A673 (cell line): ENCODE data around the gene HLA-DRB1. TPM values are rescaled to one million over a fixed set of nuclear protein-coding genes. Genes with fewer than 3 reads are reported as not detected.

Experiments
- BruUV-seq: library from RNA; stranded (reverse); fragments of 400-500 nt; replicated peaks from 2 replicates; lab custom pipeline; 2021; lab: Mats Ljungman, UMichigan
- CTCF ChIA-PET: fragments of 300-600 bp; sonication (Branson Sonifier 250); formaldehyde crosslinking; loops from one replicate; lab custom pipeline; 2022; ENCODE audit warnings: antibody characterized with exemption; lab: Charles Lee
- POLR2A ChIA-PET: fragments of 300-600 bp; sonication (Branson Sonifier 250); formaldehyde crosslinking; loops from one replicate; lab custom pipeline; 2022; ENCODE audit warnings: antibody characterized with exemption; ENCODE audit not compliant: low non-redundant PET; lab: Charles Lee
- DNase-seq: peaks from one replicate; pipeline ENCODE4 v3.0.0-alpha.2; 2015; ENCODE audit warnings: low spot score
- H3K27ac ChIP-seq: fragments of 200-600 bp; sonication (generic); 2 replicates; pipeline ENCODE4 v1.5.1; 2016; ENCODE audit warnings: mixed run types, low read depth, mild to moderate bottlenecking, mixed read lengths, antibody characterized with exemption, low read length; ENCODE audit not compliant: poor library complexity, severe bottlenecking
- H3K27me3 ChIP-seq: fragments of 200-600 bp; sonication (generic); replicated peaks from 2 replicates; pipeline ENCODE4 v1.6.1; 2017; ENCODE audit warnings: mixed run types, low read depth, mild to moderate bottlenecking, mixed read lengths, antibody characterized with exemption, low read length; ENCODE audit not compliant: insufficient read depth, poor library complexity
- H3K36me3 ChIP-seq: fragments of 200-600 bp; sonication (generic); 2 replicates; pipeline ENCODE4 v1.6.1; 2016; ENCODE audit warnings: mixed run types, mild to moderate bottlenecking, mixed read lengths, antibody characterized with exemption, low read length; ENCODE audit not compliant: insufficient read depth, poor library complexity, severe bottlenecking
- H3K4me1 ChIP-seq: fragments of 200-600 bp; sonication (generic); 2 replicates; pipeline ENCODE4 v1.6.1; 2017; ENCODE audit warnings: mixed run types, mild to moderate bottlenecking, mixed read lengths, antibody characterized with exemption, low read length; ENCODE audit not compliant: insufficient read depth, poor library complexity, severe bottlenecking
- H3K4me3 ChIP-seq: fragments of 200-600 bp; sonication (generic); 2 replicates; pipeline ENCODE4 v1.5.1; 2016; ENCODE audit warnings: low read depth, mixed run types, mild to moderate bottlenecking, mixed read lengths, low read length; ENCODE audit not compliant: poor library complexity, severe bottlenecking
- H3K9me3 ChIP-seq: fragments of 200-600 bp; sonication (generic); 2 replicates; pipeline ENCODE4 v1.6.1; 2016; ENCODE audit warnings: mixed run types, low read depth, mild to moderate bottlenecking, mixed read lengths, antibody characterized with exemption, low read length; ENCODE audit not compliant: poor library complexity, severe bottlenecking
- EZH2 ChIP-seq: fragments of 200-600 bp; sonication (generic); IDR thresholded peaks from 2 replicates; pipeline ENCODE4 v1.6.1; 2017; ENCODE audit warnings: borderline replicate concordance, low read depth, mild to moderate bottlenecking, mixed read lengths, antibody characterized with exemption, low read length; ENCODE audit not compliant: poor library complexity, severe bottlenecking
- intact Hi-C: fragments of 100-400 bp; cut with micrococcal nuclease; formaldehyde crosslinking; loops from one replicate; pipeline ENCODE4 v1.10.0; 2022; ENCODE audit not compliant: unreplicated experiment
- total RNA-seq: library from RNA; stranded (reverse); gene quantifications from 2 replicates; pipeline ENCODE4 v1.2.3, GENCODE V29; 2021
- TF ChIP-seq, protein P1 (sequence below): fragments of 300-800, 200-600 bp; sonication (generic); conservative IDR thresholded peaks from 2 replicates; pipeline ENCODE4 v1.5.1; 2017; ENCODE audit warnings: low read depth, mild to moderate bottlenecking, antibody characterized with exemption, low read length, moderate library complexity, mixed read lengths

Gene HLA-DRB1
- total RNA-seq, 1 experiment from 2014 or later: not detected

GRCh38 chr6:32603888-32604287, 14.2 kb upstream of the HLA-DRB1 start:
- intact Hi-C loops: no loop called here
- no peak overlapping the region for H3K27ac ChIP-seq

GRCh38 chr6:32603222-32603621, 13.6 kb upstream of the HLA-DRB1 start:
- no TSS peak for BruUV-seq
- H3K27me3 ChIP-seq: no peaks in the 10 kb centered on the region
- no peaks in the 10 kb centered on the region for H3K9me3 ChIP-seq
- ChIA-PET POLR2A (no interaction called here), CTCF (no interaction called here)
- intact Hi-C loops: no loop called here
- no peak overlapping the region for H3K27ac ChIP-seq
- H3K4me1 ChIP-seq: no peaks in the 10 kb centered on the region
- no peak for TF ChIP-seq EZH2
- TF ChIP-seq, protein P1, sequence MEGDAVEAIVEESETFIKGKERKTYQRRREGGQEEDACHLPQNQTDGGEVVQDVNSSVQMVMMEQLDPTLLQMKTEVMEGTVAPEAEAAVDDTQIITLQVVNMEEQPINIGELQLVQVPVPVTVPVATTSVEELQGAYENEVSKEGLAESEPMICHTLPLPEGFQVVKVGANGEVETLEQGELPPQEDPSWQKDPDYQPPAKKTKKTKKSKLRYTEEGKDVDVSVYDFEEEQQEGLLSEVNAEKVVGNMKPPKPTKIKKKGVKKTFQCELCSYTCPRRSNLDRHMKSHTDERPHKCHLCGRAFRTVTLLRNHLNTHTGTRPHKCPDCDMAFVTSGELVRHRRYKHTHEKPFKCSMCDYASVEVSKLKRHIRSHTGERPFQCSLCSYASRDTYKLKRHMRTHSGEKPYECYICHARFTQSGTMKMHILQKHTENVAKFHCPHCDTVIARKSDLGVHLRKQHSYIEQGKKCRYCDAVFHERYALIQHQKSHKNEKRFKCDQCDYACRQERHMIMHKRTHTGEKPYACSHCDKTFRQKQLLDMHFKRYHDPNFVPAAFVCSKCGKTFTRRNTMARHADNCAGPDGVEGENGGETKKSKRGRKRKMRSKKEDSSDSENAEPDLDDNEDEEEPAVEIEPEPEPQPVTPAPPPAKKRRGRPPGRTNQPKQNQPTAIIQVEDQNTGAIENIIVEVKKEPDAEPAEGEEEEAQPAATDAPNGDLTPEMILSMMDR: no peak
- no peak for DNase-seq
- no peak overlapping the region for H3K4me3 ChIP-seq
- H3K36me3 ChIP-seq: no peaks in the 10 kb centered on the region

More at GRCh38 chr6:32603888-32604287, 14.2 kb upstream of the HLA-DRB1 start:
- ChIA-PET POLR2A (no interaction called here), CTCF (no interaction called here)
- DNase-seq: no peak
- Histone ChIP-seq H3K36me3 (no peaks in the 10 kb centered on the region), H3K4me3 (no peak overlapping the region), H3K27me3 (no peaks in the 10 kb centered on the region), H3K4me1 (no peaks in the 10 kb centered on the region), H3K9me3 (no peaks in the 10 kb centered on the region)
- TF ChIP-seq, protein P1: no peak
- TF ChIP-seq EZH2: no peak
- BruUV-seq: no TSS peak

DNA sequence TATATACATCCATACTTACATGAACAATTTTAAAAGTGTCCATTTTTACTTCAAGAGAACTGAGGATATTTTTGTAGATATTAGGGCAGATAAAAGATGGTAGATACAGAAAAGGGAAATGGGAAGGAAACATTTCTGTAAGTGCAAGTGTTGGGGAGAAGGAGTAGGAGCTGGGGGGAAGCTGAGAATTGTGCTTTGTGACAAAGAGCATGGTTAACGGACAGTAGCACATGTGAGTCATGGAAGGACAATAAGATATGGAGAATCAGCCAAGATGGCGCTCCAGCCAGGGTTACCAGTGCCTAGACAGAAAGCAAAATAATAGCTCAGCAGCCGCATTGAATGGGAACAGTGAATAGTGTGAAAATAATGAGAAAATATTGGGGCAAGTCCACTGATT, 12.7 kb upstream of the HLA-DRB1 start:
- Histone ChIP-seq H3K9me3 (no peaks in the 10 kb centered on the region), H3K4me3 (no peak overlapping the region), H3K4me1 (no peaks in the 10 kb centered on the region), H3K36me3 (no peaks in the 10 kb centered on the region), H3K27me3 (no peaks in the 10 kb centered on the region), H3K27ac (no peak overlapping the region)
- CTCF ChIA-PET: no interaction called here
- intact Hi-C loops: no loop called here
- DNase-seq: no peak
- no TSS peak for BruUV-seq
- TF ChIP-seq, protein P1: no peak
- TF ChIP-seq EZH2: no peak
- POLR2A ChIA-PET: no interaction called here
